ENCODE measurements around the gene C11orf16. TPM values are rescaled to one million over a fixed set of nuclear protein-coding genes. Genes with fewer than 3 reads are reported as not detected.
A peak's percentile ranks its signal among the peaks of the same experiment; 100 is the strongest.

The C11orf16 gene
- total RNA-seq, 1 experiment from 2014 or later: not detected

GRCh38 chr11:8922691-8923090, 10.1 kb downstream of the C11orf16 start:
- DNase-seq: no peak
- Histone ChIP-seq H3K9ac (ENCODE audit: low read length) (no peak overlapping the region), H2AFZ (ENCODE audit: low read length) (no peak overlapping the region), H3K4me1 (ENCODE audit: insufficient read depth, low read length) (no peaks in the 10 kb centered on the region), H3K9me2 (replicated peaks; ENCODE audit: low read length) (no peaks in the 10 kb centered on the region), H4K20me1 (ENCODE audit: low read length) (no peaks in the 10 kb centered on the region), H3K4me2 (ENCODE audit: low read length) (no peak overlapping the region), H3K36me3 (ENCODE audit: low read depth, low read length) (peaks cover 13% of the 10 kb centered on the region), H3K27me3 (ENCODE audit: low read length) (no peaks in the 10 kb centered on the region), H3F3A (ENCODE audit: low read length, unreplicated experiment) (no peaks in the 10 kb centered on the region), H3K9me3 (ENCODE audit: low read length) (no peaks in the 10 kb centered on the region), H3K4me3 (ENCODE audit: low read length) (no peak overlapping the region), H3K27ac (ENCODE audit: low read length) (no peak overlapping the region), H3K79me2 (ENCODE audit: low read length) (no peaks in the 10 kb centered on the region)
- POLR2A ChIA-PET (ENCODE audit: unreplicated experiment): no interaction called here
- CTCF ChIA-PET: no interaction called here
- no peak for ATAC-seq
- BruUV-seq (replicated peaks): no TSS peak
- no peak for TF ChIP-seq EZH2 (IDR thresholded peaks at IDR 0.05; ENCODE audit: low read length, unreplicated experiment)
- TF ChIP-seq EZH2phosphoT487 (IDR thresholded peaks at IDR 0.05; ENCODE audit: borderline replicate concordance, low read length): no peak
- TF ChIP-seq CTCF (conservative IDR thresholded peaks at IDR 0.05; ENCODE audit: low read depth, low read length): no peak
- intact Hi-C loops (cut with micrococcal nuclease): no loop called here

- ChIA-PET CTCF (no interaction called here), POLR2A (ENCODE audit: unreplicated experiment) (no interaction called here)
- TF ChIP-seq EZH2phosphoT487 (IDR thresholded peaks at IDR 0.05; ENCODE audit: borderline replicate concordance, low read length): no peak
- no peak for TF ChIP-seq CTCF (conservative IDR thresholded peaks at IDR 0.05; ENCODE audit: low read depth, low read length)
- TF ChIP-seq EZH2 (IDR thresholded peaks at IDR 0.05; ENCODE audit: low read length, unreplicated experiment): no peak
- Histone ChIP-seq H2AFZ (ENCODE audit: low read length) (no peak overlapping the region), H3K4me3 (ENCODE audit: low read length) (no peak overlapping the region), H3K27ac (ENCODE audit: low read length) (no peak overlapping the region), H4K20me1 (ENCODE audit: low read length) (no peaks in the 10 kb centered on the region), H3F3A (ENCODE audit: low read length, unreplicated experiment) (no peaks in the 10 kb centered on the region), H3K9ac (ENCODE audit: low read length) (no peak overlapping the region), H3K4me2 (ENCODE audit: low read length) (no peak overlapping the region), H3K79me2 (ENCODE audit: low read length) (peaks cover 4% of the 10 kb centered on the region; the same call in 1 of the 2 replicates), H3K9me2 (replicated peaks; ENCODE audit: low read length) (no peaks in the 10 kb centered on the region), H3K36me3 (ENCODE audit: low read depth, low read length) (peaks cover 13% of the 10 kb centered on the region), H3K27me3 (ENCODE audit: low read length) (no peaks in the 10 kb centered on the region), H3K4me1 (ENCODE audit: insufficient read depth, low read length) (peaks cover 18% of the 10 kb centered on the region), H3K9me3 (ENCODE audit: low read length) (no peaks in the 10 kb centered on the region)
- no TSS peak for BruUV-seq (replicated peaks)
- intact Hi-C loops (cut with micrococcal nuclease): no loop called here
- peak; percentile 51 for DNase-seq
- peak; percentile 74 for ATAC-seq
These were observed 15.5 kb downstream of the C11orf16 start for GRCh38 chr11:8917157-8917825.

- no peak overlapping the region for H3K4me2 ChIP-seq (ENCODE audit: low read length)
- H2AFZ ChIP-seq (ENCODE audit: low read length): no peak overlapping the region
- no peak overlapping the region for H3K4me3 ChIP-seq (ENCODE audit: low read length)
- no peaks in the 10 kb centered on the region for H4K20me1 ChIP-seq (ENCODE audit: low read length)
- no peak overlapping the region for H3K27ac ChIP-seq (ENCODE audit: low read length)
- peaks cover 14% of the 10 kb centered on the region for H3K79me2 ChIP-seq (ENCODE audit: low read length)
- no TSS peak for BruUV-seq (replicated peaks)
- ChIA-PET POLR2A (ENCODE audit: unreplicated experiment) (interaction anchor here (0.6 kb wide), 1 partner anchor 21 kb away, joined by 8 read pairs; no protein-coding TSS in a partner anchor), CTCF (interaction anchor here (0.6 to 0.9 kb wide), 4 partner anchors 45 to 350 kb away, joined by 3 to 13 read pairs (median 4); partner anchors contain the start of gene DENND5A)
- H3K9me2 ChIP-seq (replicated peaks; ENCODE audit: low read length): no peaks in the 10 kb centered on the region
- intact Hi-C loops (cut with micrococcal nuclease): loop anchor here (1.0 to 5.0 kb wide), 2 partner anchors 45 to 223 kb away; no protein-coding TSS in a partner anchor
- peaks cover 24% of the 10 kb centered on the region for H3K4me1 ChIP-seq (ENCODE audit: insufficient read depth, low read length)
- no peaks in the 10 kb centered on the region for H3K27me3 ChIP-seq (ENCODE audit: low read length)
- H3F3A ChIP-seq (ENCODE audit: low read length, unreplicated experiment): no peaks in the 10 kb centered on the region
- no peak overlapping the region for H3K9ac ChIP-seq (ENCODE audit: low read length)
- peak; percentile 44; the same call in 1 of the 2 replicates for TF ChIP-seq CTCF (conservative IDR thresholded peaks at IDR 0.05; ENCODE audit: low read depth, low read length)
- TF ChIP-seq EZH2phosphoT487 (IDR thresholded peaks at IDR 0.05; ENCODE audit: borderline replicate concordance, low read length): no peak
- no peak for ATAC-seq
- H3K36me3 ChIP-seq (ENCODE audit: low read depth, low read length): peaks cover 4% of the 10 kb centered on the region; the same call in 1 of the 2 replicates
- no peak for DNase-seq
- no peaks in the 10 kb centered on the region for H3K9me3 ChIP-seq (ENCODE audit: low read length)
These were observed 18.1 kb downstream of the C11orf16 start for GRCh38 chr11:8914661-8915018.
